Natural killer cell (primary cell): ENCODE measurements around the gene NOTCH4. TPM values are rescaled to one million over a fixed set of nuclear protein-coding genes. Genes with fewer than 3 reads are reported as not detected.

Experiments
- ATAC-seq, 3 donors: fragments of 150-1000 bp in 2 of 3; fragments of 200-7000 bp in 1 of 3; cut with Tn5 transposase; 1 replicate in 1 of 3; 2 replicates in 2 of 3; pipeline ENCODE4 v1.10.0; 2021; ENCODE audit warnings: mild to moderate bottlenecking in 2 of 3, moderate library complexity in 2 of 3
- DNase-seq, 2 donors: peaks; one replicate each; pipeline versions ENCODE4 v3.0.0 to v3.0.0-alpha.2; 2013 to 2021; ENCODE audit warnings: mixed read lengths in 1 of 2
- H3K27ac ChIP-seq: one replicate; pipeline ENCODE4 v1.5.1; 2013; ENCODE audit warnings: mild to moderate bottlenecking, low read length
- H3K27me3 ChIP-seq: one replicate; pipeline ENCODE4 v1.6.1; 2013; ENCODE audit warnings: low read length; ENCODE audit not compliant: control insufficient read depth, insufficient read depth
- H3K36me3 ChIP-seq: one replicate; pipeline ENCODE4 v1.6.1; 2013; ENCODE audit warnings: low read length; ENCODE audit not compliant: control insufficient read depth, insufficient read depth
- H3K4me1 ChIP-seq: one replicate; pipeline ENCODE4 v1.6.1; 2013; ENCODE audit warnings: low read length; ENCODE audit not compliant: control insufficient read depth, insufficient read depth
- H3K4me3 ChIP-seq: one replicate; pipeline ENCODE4 v1.5.1; 2013; ENCODE audit warnings: low read length
- H3K9me3 ChIP-seq: one replicate; pipeline ENCODE4 v1.6.1; 2013; ENCODE audit warnings: low read length; ENCODE audit not compliant: control insufficient read depth, insufficient read depth
- H3K27ac Mint-ChIP-seq, 2 donors: one replicate each; pipeline ENCODE4 v1.8.0; 2022; ENCODE audit warnings: mild to moderate bottlenecking in 2 of 2, mixed read lengths in 2 of 2, moderate library complexity in 1 of 2
- H3K27me3 Mint-ChIP-seq, 2 donors: one replicate each; pipeline ENCODE4 v1.8.0; 2022; ENCODE audit warnings: low read depth in 2 of 2, mixed read lengths in 2 of 2
- H3K36me3 Mint-ChIP-seq: one replicate; pipeline ENCODE4 v1.8.0; 2022; ENCODE audit warnings: mixed read lengths
- H3K4me1 Mint-ChIP-seq, 2 donors: one replicate each; pipeline ENCODE4 v1.8.0; 2022; ENCODE audit warnings: mixed read lengths in 2 of 2
- H3K4me3 Mint-ChIP-seq: one replicate; pipeline ENCODE4 v1.8.0; 2022; ENCODE audit warnings: mild to moderate bottlenecking, moderate library complexity, mixed read lengths
- H3K9me3 Mint-ChIP-seq, 2 donors: one replicate each; pipeline ENCODE4 v1.8.0; 2022; ENCODE audit warnings: mixed read lengths in 2 of 2
- CTCF ChIP-seq: fragments of 200-600 bp; IDR thresholded peaks from one replicate; pipeline ENCODE4 v1.8.0; 2022; ENCODE audit warnings: antibody characterized with exemption
- WGBS: methylation state at CpG from one replicate; pipeline ENCODE4 v1.1.7; 2013; ENCODE audit warnings: missing lambda C conversion rate; ENCODE audit not compliant: insufficient coverage; 5-methylcytosine and 5-hydroxymethylcytosine counted together
- intact Hi-C: fragments of 100-400 bp; cut with micrococcal nuclease; formaldehyde crosslinking; loops from one replicate; pipeline ENCODE4 v1.14.2; 2022
- total RNA-seq, 4 donors: library from RNA; stranded (reverse); fragments of 120-200 nt in 1 of 4; gene quantifications; one replicate each; pipeline versions ENCODE4 v1.2.3 to v1.2.4, GENCODE V29; 2013 to 2022

NOTCH4 gene
- total RNA-seq, 3 donors from 2014 or later (not counting 1 experiment from before 2014, with no cell fraction given), result 2.6 to 4.8 (median 2.7) TPM

- intact Hi-C loops, result no loop called here
- H3K27ac Mint-ChIP-seq, result no peak overlapping the region
- Histone ChIP-seq H3K27ac (no peak overlapping the region), H3K9me3 (no peaks in the 10 kb centered on the region), H3K4me3 (no peak overlapping the region), H3K36me3 (peaks cover 56% of the 10 kb centered on the region), H3K27me3 (no peaks in the 10 kb centered on the region), H3K4me1 (peaks cover 40% of the 10 kb centered on the region)
- H3K4me3 Mint-ChIP-seq, result no peak overlapping the region
- peaks cover 41 to 60% of the 10 kb centered on the region in 2 donors for H3K4me1 Mint-ChIP-seq
- ATAC-seq (no peak), DNase-seq (no peak)
- H3K27me3 Mint-ChIP-seq, result no peaks in the 10 kb centered on the region
- no peaks in the 10 kb centered on the region for H3K9me3 Mint-ChIP-seq
- 95% methylated on average over 15 of the region's 15 CpGs for WGBS
- H3K36me3 Mint-ChIP-seq, result peaks cover 19% of the 10 kb centered on the region
- no peak for TF ChIP-seq CTCF
These were observed 40.3 kb downstream of the NOTCH4 start for GRCh38 chr6:32183483-32184083.

GRCh38 chr6:32183030-32183429, 40.8 kb downstream of the NOTCH4 start:
- H3K9me3 ChIP-seq, result no peaks in the 10 kb centered on the region
- Mint-ChIP-seq H3K9me3 (no peaks in the 10 kb centered on the region), H3K27ac (no peak overlapping the region), H3K4me1 (peaks cover 44 to 63% of the 10 kb centered on the region in 2 donors), H3K27me3 (no peaks in the 10 kb centered on the region), H3K36me3 (peaks cover 19% of the 10 kb centered on the region), H3K4me3 (no peak overlapping the region)
- peaks cover 36% of the 10 kb centered on the region for H3K4me1 ChIP-seq
- H3K27ac ChIP-seq, result no peak overlapping the region
- peaks cover 56% of the 10 kb centered on the region for H3K36me3 ChIP-seq
- H3K27me3 ChIP-seq, result no peaks in the 10 kb centered on the region
- H3K4me3 ChIP-seq, result no peak overlapping the region
- 97% methylated on average over 3 of the region's 3 CpGs for WGBS
- no peak for TF ChIP-seq CTCF
- ATAC-seq (no peak), DNase-seq (no peak)
- intact Hi-C loops, result no loop called here

GRCh38 chr6:32182555-32182981, 41.3 kb downstream of the NOTCH4 start:
- Mint-ChIP-seq H3K36me3 (peaks cover 18% of the 10 kb centered on the region), H3K9me3 (no peaks in the 10 kb centered on the region), H3K27ac (no peak overlapping the region), H3K27me3 (no peaks in the 10 kb centered on the region), H3K4me1 (peaks cover 44 to 65% of the 10 kb centered on the region in 2 donors), H3K4me3 (no peak overlapping the region)
- no peak for ATAC-seq
- intact Hi-C loops, result no loop called here
- no peak overlapping the region for H3K27ac ChIP-seq
- H3K4me1 ChIP-seq, result peaks cover 32% of the 10 kb centered on the region
- no peaks in the 10 kb centered on the region for H3K27me3 ChIP-seq
- no peak overlapping the region for H3K4me3 ChIP-seq
- no peak for TF ChIP-seq CTCF
- H3K9me3 ChIP-seq, result no peaks in the 10 kb centered on the region
- H3K36me3 ChIP-seq, result peaks cover 52% of the 10 kb centered on the region
- WGBS, result 97% methylated on average over 9 of the region's 10 CpGs
- DNase-seq, result no peak
